Stomach smooth muscle (tissue), 2 donors: ENCODE data around the gene SMIM30.

ENCODE experiments used
- H3K27ac ChIP-seq: one replicate; pipeline ENCODE4 v1.7.0; 2013; ENCODE audit warnings: mild to moderate bottlenecking, low read length, inconsistent platforms
- H3K27me3 ChIP-seq, 2 donors: one replicate each; pipeline ENCODE4 v1.7.0; 2013; ENCODE audit warnings: low read length in 2 of 2; ENCODE audit not compliant: insufficient read depth in 2 of 2, control insufficient read depth in 1 of 2
- H3K36me3 ChIP-seq, 2 donors: one replicate each; pipeline ENCODE4 v1.7.0; 2013; ENCODE audit warnings: low read length in 2 of 2; ENCODE audit not compliant: control insufficient read depth in 2 of 2, insufficient read depth in 2 of 2
- H3K4me1 ChIP-seq: one replicate; pipeline ENCODE4 v1.7.0; 2013; ENCODE audit warnings: low read length; ENCODE audit not compliant: control insufficient read depth, insufficient read depth
- H3K4me3 ChIP-seq, 2 donors: one replicate each; pipeline ENCODE4 v1.7.0; 2013; ENCODE audit warnings: low read length in 2 of 2
- H3K9ac ChIP-seq, 2 donors: one replicate each; pipeline ENCODE4 v1.7.0; 2013; ENCODE audit warnings: low read length in 2 of 2, mild to moderate bottlenecking in 1 of 2
- H3K9me3 ChIP-seq, 2 donors: one replicate each; pipeline ENCODE4 v1.7.0; 2013; ENCODE audit warnings: low read length in 2 of 2; ENCODE audit not compliant: control insufficient read depth in 2 of 2
- donor health status: healthy.
- donor health status: Pancreatic carcinoma.

The SMIM30 gene

DNA sequence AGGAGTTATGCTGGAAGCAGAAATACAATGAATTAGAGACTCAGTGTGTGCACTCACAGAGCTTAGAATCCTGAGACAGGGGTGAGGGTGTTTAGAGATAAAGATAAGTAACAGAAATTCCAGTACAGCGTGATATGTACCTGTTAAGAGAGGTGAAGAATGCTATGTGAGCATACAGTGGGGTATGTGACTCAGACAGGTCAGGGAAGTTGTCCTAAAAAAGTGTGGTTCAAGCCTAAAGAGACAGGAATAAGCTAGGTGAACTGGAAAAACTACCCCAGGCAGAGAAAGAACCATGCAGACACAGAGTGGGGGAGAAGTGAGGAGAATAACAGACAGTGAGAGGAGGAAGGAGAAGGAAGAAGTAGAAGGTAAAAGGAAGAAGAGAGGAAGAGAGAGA is 8.6 kb downstream of the SMIM30 start:
- Histone ChIP-seq H3K27ac (no peak overlapping the region), H3K4me3 (no peak overlapping the region), H3K9me3 (no peaks in the 10 kb centered on the region), H3K9ac (no peak overlapping the region), H3K36me3 (peaks cover 0 to 4% of the 10 kb centered on the region in 2 donors), H3K4me1 (no peaks in the 10 kb centered on the region), H3K27me3 (no peaks in the 10 kb centered on the region)

DNA sequence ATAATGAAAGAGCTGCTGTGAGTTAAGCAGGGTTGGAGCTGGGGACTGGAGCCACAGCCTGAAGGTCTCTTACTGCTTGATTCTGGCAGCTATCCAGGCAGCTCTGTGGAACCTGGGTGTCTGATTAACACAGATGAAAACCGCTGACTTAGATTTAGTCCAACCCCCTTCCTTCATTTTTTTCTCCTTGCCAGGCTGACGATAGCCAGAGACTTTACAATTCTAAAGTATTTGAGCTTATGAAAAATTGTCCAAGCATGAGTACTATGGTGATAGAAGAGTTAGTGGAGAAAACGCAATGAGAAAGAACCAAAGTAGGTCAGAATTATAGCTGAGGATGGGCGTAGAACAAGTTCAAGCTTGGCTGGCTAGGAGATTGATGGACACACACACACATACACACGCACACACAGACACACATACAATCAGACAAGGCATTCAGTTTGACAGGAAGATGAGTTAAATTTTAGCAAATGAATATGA is 18.2 kb downstream of the SMIM30 start:
- no peak overlapping the region for H3K27ac ChIP-seq
- peak overlapping the region; percentile 16 to 52 for H3K4me3 ChIP-seq
- H3K9me3 ChIP-seq = no peaks in the 10 kb centered on the region
- H3K9ac ChIP-seq = peak overlapping the region in 1 of 2 donors; percentile 44
- H3K36me3 ChIP-seq = no peaks in the 10 kb centered on the region
- H3K27me3 ChIP-seq = no peaks in the 10 kb centered on the region
- H3K4me1 ChIP-seq = no peaks in the 10 kb centered on the region

- peak overlapping the region; percentile 16 to 52 for H3K4me3 ChIP-seq
- H3K4me1 ChIP-seq = no peaks in the 10 kb centered on the region
- H3K36me3 ChIP-seq = no peaks in the 10 kb centered on the region
- H3K9ac ChIP-seq = peak overlapping the region in 1 of 2 donors; percentile 44
- H3K27me3 ChIP-seq = no peaks in the 10 kb centered on the region
- no peaks in the 10 kb centered on the region for H3K9me3 ChIP-seq
- no peak overlapping the region for H3K27ac ChIP-seq
Observed at GRCh38 chr7:113099284-113099919, 19.0 kb downstream of the SMIM30 start.

GRCh38 chr7:113094517-113095249 is 23.7 kb downstream of the SMIM30 start:
- no peak overlapping the region for H3K27ac ChIP-seq
- H3K9ac ChIP-seq = no peak overlapping the region
- no peaks in the 10 kb centered on the region for H3K27me3 ChIP-seq
- H3K9me3 ChIP-seq = no peaks in the 10 kb centered on the region
- no peak overlapping the region for H3K4me3 ChIP-seq
- H3K4me1 ChIP-seq = no peaks in the 10 kb centered on the region
- no peaks in the 10 kb centered on the region for H3K36me3 ChIP-seq

- Histone ChIP-seq H3K4me1 (no peaks in the 10 kb centered on the region), H3K9ac (no peak overlapping the region), H3K4me3 (no peak overlapping the region), H3K27ac (no peak overlapping the region), H3K9me3 (no peaks in the 10 kb centered on the region), H3K36me3 (no peaks in the 10 kb centered on the region), H3K27me3 (no peaks in the 10 kb centered on the region)
Observed at GRCh38 chr7:113093561-113093960, 24.8 kb downstream of the SMIM30 start.

DNA sequence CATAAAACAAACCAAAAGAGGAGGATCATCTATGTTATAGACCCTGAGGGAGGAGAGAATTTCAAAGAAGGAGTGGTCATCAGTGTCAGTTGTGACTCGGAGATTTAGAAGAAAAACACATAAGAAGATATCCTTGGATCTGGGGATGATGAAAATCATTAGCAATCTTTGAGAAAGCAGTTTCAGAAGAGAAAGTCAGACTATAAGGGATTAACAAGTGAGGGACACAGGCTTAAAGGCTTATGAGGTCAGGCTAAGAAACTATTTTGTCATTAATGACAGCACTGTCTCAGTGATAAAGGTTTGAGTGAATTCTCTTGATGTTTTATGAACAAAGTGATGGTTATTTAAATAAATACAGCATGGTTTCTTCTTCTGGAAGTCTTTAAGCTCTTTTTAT is 25.6 kb downstream of the SMIM30 start:
- Histone ChIP-seq H3K9me3 (no peaks in the 10 kb centered on the region), H3K36me3 (no peaks in the 10 kb centered on the region), H3K4me1 (no peaks in the 10 kb centered on the region), H3K9ac (no peak overlapping the region), H3K27ac (no peak overlapping the region), H3K4me3 (no peak overlapping the region), H3K27me3 (no peaks in the 10 kb centered on the region)

DNA sequence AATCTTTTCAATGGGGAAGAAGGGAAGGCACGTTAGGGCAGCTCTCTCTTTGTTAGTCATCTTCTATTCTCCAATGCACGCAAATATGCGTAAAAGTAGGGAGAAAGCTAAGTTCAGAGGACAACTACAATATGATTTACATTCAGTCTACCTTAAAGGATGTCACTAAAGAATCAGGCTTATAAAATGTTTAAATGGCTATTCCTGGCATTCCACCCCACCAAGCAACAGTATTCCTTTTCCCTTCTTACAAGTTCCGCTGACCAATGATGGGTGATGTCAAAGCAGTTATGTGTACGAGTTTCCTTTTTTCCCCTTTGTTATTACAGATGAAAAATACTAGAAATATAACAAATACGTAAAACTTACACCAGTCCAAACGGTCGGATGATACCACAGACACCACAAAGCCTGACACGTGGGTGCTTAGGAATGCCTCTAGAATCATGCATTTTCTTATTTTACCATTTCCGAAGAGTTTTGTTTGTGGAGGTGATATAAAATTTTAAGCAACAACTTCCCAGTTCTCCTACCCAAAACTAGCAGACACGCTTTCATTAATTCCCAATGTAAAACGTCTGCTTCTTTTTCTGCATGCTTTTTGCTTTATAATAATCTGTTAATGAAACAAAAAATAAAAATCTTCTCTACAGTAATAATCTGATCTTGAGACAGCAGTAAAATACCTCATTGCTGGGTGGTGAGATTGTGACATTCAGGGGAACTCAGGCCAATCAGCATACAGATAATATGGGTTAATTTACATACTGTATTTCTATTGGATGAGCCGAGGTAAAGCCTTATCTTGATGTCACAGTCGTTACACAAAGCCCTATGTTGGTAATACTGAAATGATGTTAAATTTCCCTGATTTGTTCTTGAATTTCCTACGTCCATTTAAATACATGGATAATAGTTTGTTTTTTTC is 31.0 kb downstream of the SMIM30 start:
- Histone ChIP-seq H3K36me3 (no peaks in the 10 kb centered on the region), H3K27ac (no peak overlapping the region), H3K27me3 (no peaks in the 10 kb centered on the region), H3K9ac (no peak overlapping the region), H3K9me3 (no peaks in the 10 kb centered on the region), H3K4me3 (peak overlapping the region in 1 of 2 donors; percentile 24), H3K4me1 (peaks cover 4% of the 10 kb centered on the region)

DNA sequence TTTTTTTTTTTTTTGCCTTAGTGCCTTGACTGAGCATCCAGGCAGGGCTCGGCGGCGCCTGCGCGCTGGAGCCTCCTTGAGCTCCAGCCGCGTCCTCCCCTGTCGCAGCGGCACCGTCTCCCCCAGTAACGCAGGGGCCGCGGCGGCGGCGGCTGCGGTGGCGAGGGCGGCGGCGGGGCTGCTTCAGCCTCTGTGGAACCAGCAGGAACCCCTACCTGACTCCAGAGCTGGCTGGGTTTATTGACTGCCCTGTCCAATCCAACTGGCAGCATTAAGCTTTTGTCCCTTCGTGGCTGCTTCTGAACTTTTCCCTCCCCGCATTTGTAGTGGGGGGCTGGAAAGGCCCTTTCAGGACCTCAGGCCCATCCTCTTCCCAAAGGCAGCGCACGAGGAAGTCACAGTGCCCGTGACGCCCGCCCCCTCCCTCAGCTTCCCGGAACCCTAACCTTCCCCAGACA is 31.9 kb downstream of the SMIM30 start, which contains the start of gene GPR85:
Gene GPR85 (minus strand): TSS at position 397 of the 458 bp plus-strand sequence. CDS start 2,106 bp downstream, outside the sequence.
- Histone ChIP-seq H3K27ac (no peak within 1 kb of the TSS), H3K27me3 (no peaks in the 10 kb centered on the region), H3K4me1 (peaks cover 4% of the 10 kb centered on the region), H3K9me3 (no peaks in the 10 kb centered on the region), H3K9ac (peak within 1 kb of the TSS in 1 of 2 donors; percentile 45), H3K4me3 (peak within 1 kb of the TSS; percentile 68 to 69), H3K36me3 (no peaks in the 10 kb centered on the region)

DNA sequence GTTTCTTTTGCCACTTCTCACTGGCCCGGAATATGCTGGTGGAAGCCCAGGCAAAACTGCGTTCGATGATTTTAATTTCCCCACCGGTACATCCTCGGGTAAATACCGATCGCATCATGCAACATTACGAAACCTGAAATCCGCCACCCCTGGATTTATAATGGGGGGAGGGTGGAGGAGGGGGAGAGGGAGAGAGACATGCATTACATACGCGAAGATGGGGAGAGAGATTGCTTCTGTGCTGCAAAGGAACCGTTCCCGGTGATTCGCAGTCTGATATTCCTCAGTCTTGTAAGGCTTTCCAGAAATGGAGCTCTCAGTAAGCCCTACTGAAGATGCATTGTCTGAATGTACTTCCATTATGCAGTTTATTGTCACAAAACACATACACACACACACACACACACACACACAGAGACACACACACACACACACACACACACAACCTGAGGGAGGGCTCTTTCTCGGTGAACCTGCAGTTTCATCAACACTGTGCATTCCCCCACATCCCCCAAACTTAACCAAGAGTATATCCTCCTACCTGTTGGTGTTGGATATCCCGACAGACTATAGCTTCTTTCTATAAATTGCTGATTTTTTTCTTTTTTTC is 32.5 kb downstream of the SMIM30 start:
- H3K9ac ChIP-seq = no peak overlapping the region
- no peaks in the 10 kb centered on the region for H3K9me3 ChIP-seq
- H3K27ac ChIP-seq = no peak overlapping the region
- no peaks in the 10 kb centered on the region for H3K27me3 ChIP-seq
- H3K36me3 ChIP-seq = no peaks in the 10 kb centered on the region
- H3K4me1 ChIP-seq = peaks cover 4% of the 10 kb centered on the region
- H3K4me3 ChIP-seq = peak overlapping the region; percentile 68 to 69
